ENCODE measurements around the gene ZBTB33. TPM values are rescaled to one million over a fixed set of nuclear protein-coding genes. Genes with fewer than 3 reads are reported as not detected.

ZBTB33 gene, protein sequence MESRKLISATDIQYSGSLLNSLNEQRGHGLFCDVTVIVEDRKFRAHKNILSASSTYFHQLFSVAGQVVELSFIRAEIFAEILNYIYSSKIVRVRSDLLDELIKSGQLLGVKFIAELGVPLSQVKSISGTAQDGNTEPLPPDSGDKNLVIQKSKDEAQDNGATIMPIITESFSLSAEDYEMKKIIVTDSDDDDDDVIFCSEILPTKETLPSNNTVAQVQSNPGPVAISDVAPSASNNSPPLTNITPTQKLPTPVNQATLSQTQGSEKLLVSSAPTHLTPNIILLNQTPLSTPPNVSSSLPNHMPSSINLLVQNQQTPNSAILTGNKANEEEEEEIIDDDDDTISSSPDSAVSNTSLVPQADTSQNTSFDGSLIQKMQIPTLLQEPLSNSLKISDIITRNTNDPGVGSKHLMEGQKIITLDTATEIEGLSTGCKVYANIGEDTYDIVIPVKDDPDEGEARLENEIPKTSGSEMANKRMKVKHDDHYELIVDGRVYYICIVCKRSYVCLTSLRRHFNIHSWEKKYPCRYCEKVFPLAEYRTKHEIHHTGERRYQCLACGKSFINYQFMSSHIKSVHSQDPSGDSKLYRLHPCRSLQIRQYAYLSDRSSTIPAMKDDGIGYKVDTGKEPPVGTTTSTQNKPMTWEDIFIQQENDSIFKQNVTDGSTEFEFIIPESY
- total RNA-seq: 10 to 100 TPM; 14.5 to 14.6 TPM

- CTCF ChIA-PET: interaction anchor here (0.6 to 1.8 kb wide), 4 partner anchors 10 to 522 kb away, joined by 3 to 7 read pairs (median 4); no protein-coding TSS in a partner anchor
- peaks cover 27% of the 10 kb centered on the region for H3K36me3 Mint-ChIP-seq (ENCODE audit: low read depth)
- POLR2A ChIA-PET: no interaction called here
- H3K4me1 Mint-ChIP-seq: peaks cover 22% of the 10 kb centered on the region
- H3K4me3 Mint-ChIP-seq: peak within 1 kb of the TSS; percentile 94
- peak within 1 kb of the TSS; percentile 92 for H3K27ac Mint-ChIP-seq
- ATAC-seq (peak; percentile 99), DNase-seq (peak; percentile 92)
- H3K9me3 Mint-ChIP-seq (ENCODE audit: low read depth): no peaks in the 10 kb centered on the region
- intact Hi-C loops (cut with DNase I, micrococcal nuclease): loop anchor here (1.0 to 5.0 kb wide), 6 partner anchors 58 to 310 kb away; partner anchors contain the start of genes LAMP2 (in 2 of the 2), CUL4B (in 1 of the 2) and NKAP (in 1 of the 2)
- H3K27me3 Mint-ChIP-seq: no peaks in the 10 kb centered on the region
Measured at GRCh38 chrX:120250522-120251271, at the start of gene ZBTB33. TSS of gene ZBTB33 (plus strand) at chrX:120250812. CDS start at chrX:120253416, 2,604 bp downstream.

GRCh38 chrX:120200851-120201250, 49.8 kb upstream of the ZBTB33 start:
- H3K9me3 Mint-ChIP-seq (ENCODE audit: low read depth): no peaks in the 10 kb centered on the region
- ATAC-seq (no peak), DNase-seq (no peak)
- POLR2A ChIA-PET: no interaction called here
- no peaks in the 10 kb centered on the region for H3K27me3 Mint-ChIP-seq
- no peak overlapping the region for H3K4me3 Mint-ChIP-seq
- CTCF ChIA-PET: no interaction called here
- no peak overlapping the region for H3K27ac Mint-ChIP-seq
- intact Hi-C loops (cut with DNase I, micrococcal nuclease): loop anchor here in 1 of 2 experiments (10.0 kb wide), 1 partner anchor 166 kb away; no protein-coding TSS in a partner anchor
- H3K36me3 Mint-ChIP-seq (ENCODE audit: low read depth): no peaks in the 10 kb centered on the region
- H3K4me1 Mint-ChIP-seq: no peaks in the 10 kb centered on the region

DNA sequence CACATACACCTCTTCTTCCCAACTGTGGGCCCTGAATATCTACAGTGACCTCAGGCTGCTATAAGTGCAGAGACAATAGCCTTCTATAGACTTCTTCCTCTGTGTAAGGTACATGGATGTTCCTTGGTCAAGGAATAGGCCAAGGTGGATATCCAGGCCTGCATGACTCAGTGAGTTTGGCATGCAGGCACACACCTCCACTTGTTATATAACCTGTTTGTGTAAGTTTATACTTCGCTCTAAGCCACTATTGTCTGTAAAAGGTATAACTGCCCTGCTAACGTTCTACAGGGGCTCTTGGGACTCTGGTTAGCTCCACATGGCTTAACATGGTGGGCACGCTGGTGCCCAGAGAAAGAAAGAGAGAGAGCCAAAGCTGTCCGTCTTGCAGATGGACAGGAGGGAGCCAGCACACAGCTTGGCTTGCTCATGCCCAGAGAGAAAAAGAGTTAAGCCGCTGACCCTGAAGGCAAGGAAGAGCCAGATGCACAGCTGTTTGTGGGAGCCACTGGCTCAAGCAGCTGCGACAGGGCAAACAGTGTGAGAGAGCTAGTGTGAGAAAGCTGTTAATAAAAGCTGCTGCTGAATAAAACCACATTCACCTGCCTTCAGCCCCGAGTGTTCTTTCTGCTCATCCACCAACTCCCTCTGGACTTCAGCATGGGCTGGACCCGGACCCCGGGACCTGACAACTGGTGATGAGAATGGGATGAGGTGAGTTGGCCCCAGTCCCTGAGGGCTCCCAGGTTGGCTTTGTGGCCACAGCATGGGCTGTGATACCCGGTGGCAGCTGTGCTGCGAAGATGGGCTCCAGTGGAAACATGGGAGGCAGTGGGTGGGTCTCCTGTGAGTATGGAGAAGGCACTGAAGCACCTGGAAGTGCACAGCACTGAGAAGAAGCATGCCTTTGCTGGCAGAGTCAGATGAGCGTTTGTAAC, 44.5 kb upstream of the ZBTB33 start:
- Mint-ChIP-seq H3K4me1 (no peaks in the 10 kb centered on the region), H3K27me3 (no peaks in the 10 kb centered on the region), H3K27ac (no peak overlapping the region), H3K36me3 (ENCODE audit: low read depth) (no peaks in the 10 kb centered on the region), H3K4me3 (no peak overlapping the region), H3K9me3 (ENCODE audit: low read depth) (no peaks in the 10 kb centered on the region)
- CTCF ChIA-PET: no interaction called here
- DNase-seq (no peak), ATAC-seq (no peak)
- POLR2A ChIA-PET: no interaction called here
- intact Hi-C loops (cut with DNase I, micrococcal nuclease): loop anchor here in 1 of 2 experiments (10.0 kb wide), 1 partner anchor 171 kb away; no protein-coding TSS in a partner anchor

DNA sequence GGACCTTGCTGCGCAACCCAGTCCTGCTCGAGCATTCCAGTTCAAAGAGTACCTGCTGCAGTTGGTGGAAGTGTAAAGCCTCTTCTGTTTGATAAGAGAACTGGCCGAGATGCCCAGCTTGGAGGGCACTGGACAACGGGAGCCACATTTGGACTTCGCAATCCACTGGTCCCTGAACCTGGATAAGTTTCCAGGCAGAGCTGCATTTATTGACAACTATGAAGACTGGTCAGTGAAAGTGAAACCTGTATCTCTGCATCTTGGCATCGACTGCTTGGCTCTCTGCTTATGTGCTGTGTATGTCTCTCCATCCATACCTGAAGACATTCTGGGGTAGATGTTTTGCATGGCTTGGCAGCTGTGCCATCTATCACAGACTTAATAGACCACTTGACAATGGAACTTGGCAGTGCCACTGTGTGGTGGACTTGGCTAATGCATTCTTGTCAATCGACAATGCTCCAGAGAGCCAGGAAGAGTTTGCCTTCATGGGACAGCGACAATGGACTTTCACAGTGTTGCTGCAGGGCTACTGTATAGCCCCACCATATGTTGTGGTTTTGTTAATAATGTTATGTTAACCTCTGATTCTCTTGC, 43.5 kb upstream of the ZBTB33 start:
- H3K36me3 Mint-ChIP-seq (ENCODE audit: low read depth): no peaks in the 10 kb centered on the region
- H3K4me1 Mint-ChIP-seq: no peaks in the 10 kb centered on the region
- DNase-seq (no peak), ATAC-seq (no peak)
- no peaks in the 10 kb centered on the region for H3K9me3 Mint-ChIP-seq (ENCODE audit: low read depth)
- ChIA-PET POLR2A (no interaction called here), CTCF (no interaction called here)
- no peaks in the 10 kb centered on the region for H3K27me3 Mint-ChIP-seq
- no peak overlapping the region for H3K4me3 Mint-ChIP-seq
- no peak overlapping the region for H3K27ac Mint-ChIP-seq
- intact Hi-C loops (cut with DNase I, micrococcal nuclease): loop anchor here in 1 of 2 experiments (10.0 kb wide), 1 partner anchor 172 kb away; no protein-coding TSS in a partner anchor

DNA sequence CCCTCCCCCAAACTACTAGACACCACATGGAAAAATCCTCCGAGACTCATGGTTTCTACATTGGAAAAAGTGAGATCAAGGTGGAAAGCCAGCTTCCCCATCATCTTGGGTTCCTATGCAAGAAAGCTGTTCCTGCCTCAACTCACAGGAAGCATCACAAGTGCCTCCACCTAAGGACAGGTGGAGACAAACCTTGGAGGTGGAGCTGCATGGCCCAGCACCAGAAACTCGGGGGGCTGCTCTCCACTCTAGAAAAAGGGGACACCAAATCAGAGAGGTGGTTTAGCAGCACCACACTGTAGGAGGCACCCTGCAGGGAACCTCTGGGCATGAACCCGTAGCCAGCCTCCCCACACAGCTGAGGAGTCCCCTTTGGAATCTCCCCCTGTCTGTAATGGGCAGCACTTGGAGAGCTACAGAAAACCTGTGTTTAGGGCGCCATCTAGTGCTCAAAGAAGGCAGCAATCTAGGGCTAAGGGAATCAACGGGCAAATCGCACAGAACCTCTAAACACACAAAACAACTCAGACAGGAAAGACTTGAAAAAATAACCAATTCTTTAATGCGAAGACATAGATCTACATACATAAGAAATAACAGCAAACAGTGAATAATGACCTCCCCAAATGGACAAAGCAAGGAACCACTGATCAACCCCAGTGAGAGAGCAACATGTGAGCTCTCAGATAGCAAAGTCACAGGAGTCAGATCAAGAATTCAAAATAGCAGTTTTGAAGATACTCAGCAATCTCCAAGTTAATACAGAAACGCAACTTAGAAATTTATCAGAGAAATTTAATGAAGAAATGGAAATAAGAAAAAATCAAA, 37.0 kb upstream of the ZBTB33 start:
- POLR2A ChIA-PET: no interaction called here
- Mint-ChIP-seq H3K27ac (no peak overlapping the region), H3K36me3 (ENCODE audit: low read depth) (no peaks in the 10 kb centered on the region), H3K9me3 (ENCODE audit: low read depth) (no peaks in the 10 kb centered on the region), H3K4me3 (no peak overlapping the region), H3K27me3 (no peaks in the 10 kb centered on the region), H3K4me1 (peaks cover 6% of the 10 kb centered on the region)
- CTCF ChIA-PET: interaction anchor here (0.5 to 2.0 kb wide), 14 partner anchors 10 to 438 kb away, joined by 3 to 19 read pairs (median 4); no protein-coding TSS in a partner anchor
- DNase-seq (peak; percentile 68), ATAC-seq (peak; percentile 78)
- intact Hi-C loops (cut with DNase I, micrococcal nuclease): no loop called here

DNA sequence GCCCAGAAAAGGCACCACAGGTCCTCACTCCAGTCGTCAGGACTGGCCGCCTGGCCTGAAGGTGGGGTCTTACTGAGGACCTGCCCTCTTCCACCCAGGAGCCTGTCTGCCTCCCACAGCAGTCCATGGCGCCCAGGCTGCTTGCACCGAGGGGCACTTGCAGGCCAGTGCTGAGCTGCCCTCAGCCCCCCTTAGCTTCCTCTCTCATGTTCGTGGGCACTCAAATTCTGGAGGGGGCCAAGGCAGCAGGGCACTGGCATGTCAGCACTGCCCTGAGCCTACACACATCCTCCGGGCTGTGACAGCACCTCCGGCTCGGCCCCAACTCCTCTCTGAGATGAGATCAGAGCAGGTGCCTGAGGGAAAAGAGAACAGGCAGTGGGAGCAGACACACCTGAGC, 27.2 kb upstream of the ZBTB33 start:
- CTCF ChIA-PET: no interaction called here
- intact Hi-C loops (cut with DNase I, micrococcal nuclease): no loop called here

GRCh38 chrX:120224388-120224787, 26.2 kb upstream of the ZBTB33 start:
- intact Hi-C loops (cut with DNase I, micrococcal nuclease): no loop called here
- no peaks in the 10 kb centered on the region for H3K9me3 Mint-ChIP-seq (ENCODE audit: low read depth)
- H3K27ac Mint-ChIP-seq: no peak overlapping the region
- CTCF ChIA-PET: no interaction called here
- POLR2A ChIA-PET: no interaction called here
- no peaks in the 10 kb centered on the region for H3K4me1 Mint-ChIP-seq
- H3K27me3 Mint-ChIP-seq: no peaks in the 10 kb centered on the region
- DNase-seq (no peak), ATAC-seq (no peak)
- H3K36me3 Mint-ChIP-seq (ENCODE audit: low read depth): peaks cover 2% of the 10 kb centered on the region
- no peak overlapping the region for H3K4me3 Mint-ChIP-seq

More for the DNA sequence above, 27.2 kb upstream of the ZBTB33 start:
- Mint-ChIP-seq H3K27ac (no peak overlapping the region), H3K4me3 (no peak overlapping the region), H3K9me3 (ENCODE audit: low read depth) (no peaks in the 10 kb centered on the region), H3K4me1 (no peaks in the 10 kb centered on the region), H3K27me3 (no peaks in the 10 kb centered on the region), H3K36me3 (ENCODE audit: low read depth) (peaks cover 2% of the 10 kb centered on the region)
- no peak for DNase-seq
- ATAC-seq: no peak
- POLR2A ChIA-PET: no interaction called here

DNA sequence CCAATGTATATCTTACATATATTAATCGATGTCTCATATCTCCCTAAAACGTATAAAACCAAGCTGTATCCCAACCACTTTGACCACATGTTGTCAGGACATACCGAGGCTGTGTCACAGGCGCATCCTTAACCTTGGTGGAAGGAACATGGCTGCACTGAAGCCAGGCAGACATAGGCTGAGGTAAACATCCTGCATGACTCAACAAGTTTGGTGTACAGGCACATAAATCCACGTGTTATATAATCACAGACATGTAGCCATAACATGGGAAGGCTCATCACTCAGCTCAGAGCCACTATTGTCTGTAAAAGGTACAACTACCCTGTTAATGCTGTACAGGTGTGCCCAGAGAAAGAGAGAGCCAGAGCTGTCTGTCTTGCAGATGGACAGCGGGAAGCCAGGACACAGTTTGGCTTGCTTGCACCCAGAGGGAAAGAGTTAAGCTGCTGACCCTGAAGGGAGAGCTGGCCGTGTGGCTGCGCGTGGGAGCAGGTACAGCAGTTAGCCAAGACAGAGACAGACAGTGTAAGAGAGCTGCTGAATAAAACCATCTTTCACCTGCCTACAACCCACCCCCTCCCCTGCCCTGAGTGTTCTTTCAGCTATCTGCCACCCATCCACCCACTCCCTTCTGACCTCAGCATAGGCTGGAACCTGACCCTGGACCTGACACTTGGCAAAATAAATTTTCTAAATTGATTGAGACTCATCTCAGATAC, 22.3 kb upstream of the ZBTB33 start:
- Mint-ChIP-seq H3K4me1 (no peaks in the 10 kb centered on the region), H3K9me3 (ENCODE audit: low read depth) (no peaks in the 10 kb centered on the region), H3K4me3 (no peak overlapping the region), H3K27ac (no peak overlapping the region), H3K36me3 (ENCODE audit: low read depth) (peaks cover 2% of the 10 kb centered on the region), H3K27me3 (no peaks in the 10 kb centered on the region)
- intact Hi-C loops (cut with DNase I, micrococcal nuclease): no loop called here
- ChIA-PET CTCF (interaction anchor here (4.8 kb wide), 1 partner anchor 14 kb away, joined by 19 read pairs; no protein-coding TSS in a partner anchor), POLR2A (no interaction called here)
- DNase-seq: no peak
- no peak for ATAC-seq

DNA sequence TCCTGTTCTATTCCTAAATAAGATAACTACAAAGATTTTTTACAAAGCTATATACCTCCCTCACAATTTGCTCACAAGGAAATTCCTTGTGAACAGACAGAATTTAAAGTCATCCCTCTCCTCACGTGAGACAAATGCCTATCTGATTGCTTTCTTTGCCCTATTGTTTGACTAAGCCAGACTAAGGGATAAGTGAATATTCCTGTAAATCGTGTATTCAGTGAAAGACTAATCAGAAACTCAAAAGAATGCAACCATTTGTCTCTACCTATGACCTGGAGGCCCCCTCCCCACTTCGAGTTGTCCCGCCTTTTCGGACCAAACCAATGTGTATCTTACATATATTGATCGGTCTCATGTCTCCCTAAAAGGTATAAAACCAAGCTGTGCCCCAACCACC, 15.3 kb upstream of the ZBTB33 start:
- intact Hi-C loops (cut with DNase I, micrococcal nuclease): no loop called here
- no peak for ATAC-seq
- H3K9me3 Mint-ChIP-seq (ENCODE audit: low read depth): no peaks in the 10 kb centered on the region
- POLR2A ChIA-PET: no interaction called here
- no peaks in the 10 kb centered on the region for H3K27me3 Mint-ChIP-seq
- no peak overlapping the region for H3K4me3 Mint-ChIP-seq
- DNase-seq: no peak
- H3K27ac Mint-ChIP-seq: no peak overlapping the region
- H3K4me1 Mint-ChIP-seq: no peaks in the 10 kb centered on the region
- CTCF ChIA-PET: no interaction called here
- H3K36me3 Mint-ChIP-seq (ENCODE audit: low read depth): peaks cover 5% of the 10 kb centered on the region

Data from activated CD4-positive, alpha-beta T cell treated with anti-CD3 and anti-CD28 coated beads for 36 hours (primary cell).